Upper lobe of left lung (tissue), 6 donors: ENCODE results near the gene AGBL5. TPM values are rescaled to one million over a fixed set of nuclear protein-coding genes. Genes with fewer than 3 reads are reported as not detected.
A peak's percentile ranks its signal among the peaks of the same experiment; 100 is the strongest.

Source experiments
- ATAC-seq, 2 donors: fragments of 200-7000 bp; cut with Tn5 transposase; one replicate each; pipeline ENCODE4 v1.9.1; 2022; ENCODE audit warnings: mild to moderate bottlenecking in 2 of 2, moderate library complexity in 2 of 2; ENCODE audit not compliant: low FRiP score in 2 of 2
- DNase-seq, 2 donors: peaks; one replicate each; pipeline ENCODE4 v3.0.0-alpha.2; 2019 to 2020
- H3K27ac ChIP-seq, 4 donors: fragments of 200-600 bp; sonication (generic); one replicate each; pipeline ENCODE4 v1.5.1; 2016 to 2019
- H3K27me3 ChIP-seq, 4 donors: fragments of 200-600 bp; sonication (generic); one replicate each; pipeline ENCODE4 v1.5.1; 2017 to 2019
- H3K36me3 ChIP-seq, 4 donors: fragments of 200-600 bp; sonication (generic); one replicate each; pipeline ENCODE4 v1.5.1; 2016 to 2019
- H3K4me1 ChIP-seq, 4 donors: fragments of 200-600 bp; sonication (generic); one replicate each; pipeline ENCODE4 v1.5.1; 2018 to 2019
- H3K4me3 ChIP-seq, 4 donors: fragments of 200-600 bp; sonication (generic); one replicate each; pipeline ENCODE4 v1.5.1; 2017 to 2019; ENCODE audit warnings: mild to moderate bottlenecking in 2 of 4, moderate library complexity in 1 of 4
- H3K9me3 ChIP-seq, 4 donors: fragments of 200-600 bp; sonication (generic); one replicate each; pipeline ENCODE4 v1.5.1; 2018 to 2019
- EP300 ChIP-seq, 4 donors: sonication (generic); formaldehyde crosslinking; IDR thresholded peaks; one replicate each; pipeline ENCODE4 v1.5.1; 2017; ENCODE audit warnings: antibody characterized with exemption in 4 of 4, control low read depth in 2 of 4
- POLR2A ChIP-seq, 4 donors: fragments of 450-650 bp; IDR thresholded peaks; one replicate each; pipeline ENCODE4 v1.5.1; 2016 to 2017; ENCODE audit warnings: antibody characterized with exemption in 4 of 4, mild to moderate bottlenecking in 2 of 4
- POLR2AphosphoS5 ChIP-seq, 2 donors: sonication (generic); formaldehyde crosslinking; IDR thresholded peaks; one replicate each; pipeline ENCODE4 v1.5.1; 2017; ENCODE audit warnings: antibody characterized with exemption in 2 of 2
- WGBS, 2 donors: methylation state at CpG; one replicate each; pipeline ENCODE4 v1.1.5; 2017 to 2018; 5-methylcytosine and 5-hydroxymethylcytosine counted together
- total RNA-seq, 6 donors: library from RNA; depleted of rRNA in 4 of 6; stranded (reverse); fragments of >200 nt in 4 of 6; gene quantifications; one replicate each; pipeline versions ENCODE4 v1.1.0 to v1.2.1, GENCODE V29; 2016 to 2021
- TF ChIP-seq, protein P1 (sequence below), 6 experiments: fragments of 450-650 bp in 4 of 6; fragments of 200-600 bp in 2 of 6; sonication (generic) in 2 of 6; IDR thresholded peaks; one replicate each; pipeline ENCODE4 v1.5.1; 2016 to 2019; ENCODE audit warnings: antibody characterized with exemption in 6 of 6
- donor health status: DM: no; HTN: no; CAD: no; lungs with moderate emphysema.
- donor health status: DM: no; HTN: yes; CAD: no; lungs with severe emphysema.

Gene AGBL5
- total RNA-seq, 6 donors from 2014 or later = 7.8 to 17.6 (median 14.3) TPM

DNA sequence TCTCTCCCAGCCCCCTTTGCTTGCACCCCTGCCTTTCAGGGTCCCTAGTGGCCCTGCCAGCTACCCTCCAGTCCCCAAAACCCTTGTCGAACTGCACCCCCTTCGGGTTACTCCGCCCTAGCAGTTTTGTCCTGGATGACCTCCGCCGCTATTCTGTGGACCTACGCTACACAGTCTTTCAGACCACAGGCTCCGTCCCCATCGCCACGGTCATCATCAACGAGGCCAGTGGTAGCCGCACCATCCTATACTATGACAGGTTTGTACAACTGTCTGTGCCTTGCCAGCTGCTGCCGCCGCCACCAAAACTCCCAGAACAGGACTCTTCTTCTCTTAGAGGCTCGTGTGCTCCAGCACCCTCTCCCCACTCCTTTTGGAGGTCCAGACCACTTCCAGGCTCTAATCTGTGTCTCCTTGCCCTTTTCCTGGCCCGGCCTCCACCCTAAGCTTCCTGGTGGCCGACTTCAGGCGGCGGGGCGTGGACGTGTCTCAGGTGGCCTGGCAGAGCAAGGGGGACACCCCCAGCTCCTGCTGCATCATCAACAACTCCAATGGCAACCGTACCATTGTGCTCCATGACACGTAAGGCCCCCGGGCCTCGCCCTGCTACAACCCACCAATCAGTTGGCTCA is 43.0 kb downstream of the AGBL5 start:
- Histone ChIP-seq H3K9me3 (no peaks in the 10 kb centered on the region), H3K27ac (no peak overlapping the region), H3K4me3 (no peak overlapping the region), H3K36me3 (no peaks in the 10 kb centered on the region), H3K27me3 (no peaks in the 10 kb centered on the region), H3K4me1 (peaks cover 7 to 15% (median 10%) of the 10 kb centered on the region in 4 donors)
- TF ChIP-seq EP300 (IDR thresholded peaks at IDR 0.05) (no peak), POLR2A (IDR thresholded peaks at IDR 0.05) (no peak)
- TF ChIP-seq, protein P1, sequence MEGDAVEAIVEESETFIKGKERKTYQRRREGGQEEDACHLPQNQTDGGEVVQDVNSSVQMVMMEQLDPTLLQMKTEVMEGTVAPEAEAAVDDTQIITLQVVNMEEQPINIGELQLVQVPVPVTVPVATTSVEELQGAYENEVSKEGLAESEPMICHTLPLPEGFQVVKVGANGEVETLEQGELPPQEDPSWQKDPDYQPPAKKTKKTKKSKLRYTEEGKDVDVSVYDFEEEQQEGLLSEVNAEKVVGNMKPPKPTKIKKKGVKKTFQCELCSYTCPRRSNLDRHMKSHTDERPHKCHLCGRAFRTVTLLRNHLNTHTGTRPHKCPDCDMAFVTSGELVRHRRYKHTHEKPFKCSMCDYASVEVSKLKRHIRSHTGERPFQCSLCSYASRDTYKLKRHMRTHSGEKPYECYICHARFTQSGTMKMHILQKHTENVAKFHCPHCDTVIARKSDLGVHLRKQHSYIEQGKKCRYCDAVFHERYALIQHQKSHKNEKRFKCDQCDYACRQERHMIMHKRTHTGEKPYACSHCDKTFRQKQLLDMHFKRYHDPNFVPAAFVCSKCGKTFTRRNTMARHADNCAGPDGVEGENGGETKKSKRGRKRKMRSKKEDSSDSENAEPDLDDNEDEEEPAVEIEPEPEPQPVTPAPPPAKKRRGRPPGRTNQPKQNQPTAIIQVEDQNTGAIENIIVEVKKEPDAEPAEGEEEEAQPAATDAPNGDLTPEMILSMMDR (IDR thresholded peaks at IDR 0.05) = no peak
- DNase-seq = peak in 1 of 2 donors; percentile 40
- WGBS, 2 donors = 92 to 94% methylated on average over 24 of the region's 24 CpGs
- ATAC-seq = no peak

DNA sequence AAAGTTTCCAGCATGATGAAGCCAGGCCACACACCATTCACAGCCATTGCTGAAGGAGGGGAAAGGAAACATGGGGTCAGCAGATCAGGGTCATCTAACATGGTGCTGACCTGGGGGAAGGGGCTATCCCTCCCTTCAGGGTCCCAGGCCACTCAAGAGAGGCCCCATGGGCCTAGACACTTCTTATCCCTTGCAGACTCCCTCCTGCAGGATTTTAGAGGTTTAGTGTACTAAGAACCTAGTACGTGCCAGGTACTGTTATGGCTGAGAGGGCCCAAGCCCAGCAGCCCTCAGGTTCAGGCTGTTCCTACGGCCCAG is 43.9 kb downstream of the AGBL5 start:
- H3K36me3 ChIP-seq = no peaks in the 10 kb centered on the region
- H3K27me3 ChIP-seq = no peaks in the 10 kb centered on the region
- no peaks in the 10 kb centered on the region for H3K9me3 ChIP-seq
- WGBS, 2 donors = 100% methylated on average over 1 to 2 of the region's 2 CpGs
- no peak for ATAC-seq
- no peak for DNase-seq
- no peak for TF ChIP-seq EP300 (IDR thresholded peaks at IDR 0.05)
- no peak for TF ChIP-seq POLR2AphosphoS5 (IDR thresholded peaks at IDR 0.05)
- TF ChIP-seq, protein P1 (IDR thresholded peaks at IDR 0.05) = no peak
- no peak for TF ChIP-seq POLR2A (IDR thresholded peaks at IDR 0.05)
- peaks cover 7 to 15% (median 10%) of the 10 kb centered on the region in 4 donors for H3K4me1 ChIP-seq
- no peak overlapping the region for H3K4me3 ChIP-seq
- no peak overlapping the region for H3K27ac ChIP-seq

DNA sequence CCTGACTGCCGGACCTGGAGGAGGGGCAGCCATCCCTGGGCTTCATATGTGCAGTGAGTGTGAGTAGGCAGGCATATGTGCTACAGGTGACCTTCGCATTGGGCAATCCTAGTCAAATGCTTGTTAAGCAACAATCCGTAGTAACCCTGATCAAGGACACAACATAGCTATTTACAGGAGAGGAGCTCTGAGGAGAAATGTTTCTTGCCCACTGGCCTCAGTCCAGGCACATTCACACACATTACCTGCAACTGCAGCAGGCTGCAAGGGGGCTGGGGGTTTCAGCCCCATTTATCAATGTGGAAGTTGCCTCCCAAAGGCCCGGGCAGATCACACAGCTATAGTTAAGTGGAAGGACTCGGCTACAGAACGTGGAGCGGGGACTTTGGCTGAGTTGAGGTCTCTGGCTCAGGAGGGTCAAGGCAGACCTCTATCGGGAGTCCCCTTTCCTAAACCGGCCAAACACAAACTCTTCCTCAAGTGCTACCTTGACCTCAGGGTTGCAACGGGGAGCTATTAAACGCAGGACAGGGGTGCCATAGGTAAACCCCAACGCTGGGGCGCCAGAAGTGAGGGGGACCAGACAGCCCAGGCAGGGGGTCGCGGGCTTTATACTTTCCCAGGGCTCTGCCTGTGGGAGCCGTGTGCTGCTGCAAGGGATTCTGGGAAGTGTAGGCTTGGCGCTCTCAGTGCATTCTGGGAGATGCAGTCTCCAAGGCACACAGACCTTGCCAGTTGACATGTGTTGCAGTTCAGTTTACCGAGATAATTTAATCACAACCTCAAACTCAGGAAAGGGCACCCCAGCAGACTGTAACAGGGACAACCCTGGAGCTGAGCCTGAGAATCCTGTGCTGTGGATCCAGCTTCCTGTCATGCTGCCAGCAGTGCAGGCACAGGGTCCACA is 44.5 kb downstream of the AGBL5 start:
- 37 to 41% methylated on average over 4 to 14 of the region's 18 CpGs for WGBS, 2 donors
- no peaks in the 10 kb centered on the region for H3K9me3 ChIP-seq
- DNase-seq = peak; percentile 27 to 63
- no peaks in the 10 kb centered on the region for H3K27me3 ChIP-seq
- H3K4me3 ChIP-seq = peak overlapping the region in 3 of 4 donors; percentile 30 to 49 (median 44)
- peak overlapping the region in 2 of 4 donors; percentile 41 to 47 for H3K27ac ChIP-seq
- TF ChIP-seq, protein P1 (IDR thresholded peaks at IDR 0.05) = no peak
- TF ChIP-seq POLR2A (IDR thresholded peaks at IDR 0.05) (no peak), POLR2AphosphoS5 (IDR thresholded peaks at IDR 0.05) (no peak), EP300 (IDR thresholded peaks at IDR 0.05) (no peak)
- H3K36me3 ChIP-seq = no peaks in the 10 kb centered on the region
- peaks cover 7 to 15% (median 10%) of the 10 kb centered on the region in 4 donors for H3K4me1 ChIP-seq
- peak; percentile 78 to 88 for ATAC-seq

DNA sequence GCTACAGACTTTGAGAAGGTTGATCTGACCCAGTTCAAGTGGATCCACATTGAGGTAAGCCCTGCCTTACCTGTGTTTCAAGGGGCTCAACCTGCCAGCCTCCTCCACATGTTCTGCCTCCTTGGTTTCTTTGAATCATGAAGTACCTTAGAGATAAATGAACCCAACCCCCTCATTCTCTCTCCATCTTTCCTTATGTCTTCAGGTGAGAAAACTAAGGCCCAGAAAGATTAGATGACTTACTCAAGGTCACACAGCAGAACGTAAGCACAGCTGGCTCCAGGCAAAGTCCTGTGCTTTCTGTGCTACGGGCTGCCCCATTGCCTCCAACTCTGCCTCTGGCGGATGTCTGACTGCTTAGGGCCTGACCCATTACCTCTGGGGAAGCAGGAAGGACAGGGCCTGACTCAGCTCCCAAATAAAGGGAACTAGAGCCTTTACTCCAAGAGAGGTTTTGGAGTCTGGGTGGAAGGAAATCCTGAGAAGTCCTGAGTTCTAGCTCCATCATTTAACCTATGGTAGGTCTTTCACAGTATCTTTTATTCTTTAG is 45.4 kb downstream of the AGBL5 start:
- Histone ChIP-seq H3K4me3 (no peak overlapping the region), H3K36me3 (no peaks in the 10 kb centered on the region), H3K9me3 (no peaks in the 10 kb centered on the region), H3K27ac (peak overlapping the region in 2 of 4 donors; percentile 41 to 47), H3K27me3 (no peaks in the 10 kb centered on the region), H3K4me1 (peaks cover 7 to 15% (median 10%) of the 10 kb centered on the region in 4 donors)
- DNase-seq (no peak), ATAC-seq (peak in 1 of 2 donors; percentile 44)
- no peak for TF ChIP-seq POLR2A (IDR thresholded peaks at IDR 0.05)
- no peak for TF ChIP-seq EP300 (IDR thresholded peaks at IDR 0.05)
- TF ChIP-seq POLR2AphosphoS5 (IDR thresholded peaks at IDR 0.05) = no peak
- TF ChIP-seq, protein P1 (IDR thresholded peaks at IDR 0.05) = no peak
- 65 to 82% methylated on average over 3 of the region's 3 CpGs for WGBS, 2 donors
